WTC11 (cell line): ENCODE measurements around the gene NUP98.

ENCODE experiments used
- CBFB ChIP-seq: sonication (generic); formaldehyde crosslinking; IDR thresholded peaks from 2 replicates; pipeline ENCODE4 v1.8.1; 2022; ENCODE audit warnings: mild to moderate bottlenecking, low read depth, missing genetic modification reagents
- FOXP4 ChIP-seq: sonication (generic); formaldehyde crosslinking; IDR thresholded peaks from 2 replicates; pipeline ENCODE4 v1.8.0; 2022; ENCODE audit warnings: mild to moderate bottlenecking, missing genetic modification reagents
- NR2C2 ChIP-seq: sonication (generic); formaldehyde crosslinking; IDR thresholded peaks from 2 replicates; pipeline ENCODE4 v1.8.0; 2022; ENCODE audit warnings: mild to moderate bottlenecking, missing genetic modification reagents
- TP53 ChIP-seq: sonication (generic); formaldehyde crosslinking; IDR thresholded peaks from 2 replicates; pipeline ENCODE4 v1.8.1; 2023; ENCODE audit warnings: mild to moderate bottlenecking, missing genetic modification reagents
- TF ChIP-seq, protein P1 (sequence below): fragments of 200-600 bp; IDR thresholded peaks from 2 replicates; pipeline ENCODE4 v1.8.0; 2022; ENCODE audit warnings: antibody characterized with exemption
- TF ChIP-seq, protein P2 (sequence below): sonication (generic); formaldehyde crosslinking; IDR thresholded peaks from 2 replicates; pipeline ENCODE4 v1.8.0; 2022; ENCODE audit warnings: missing genetic modification reagents

- no peak for TF ChIP-seq TP53 (CRISPR knock-in tag)
- TF ChIP-seq CBFB = no peak
- TF ChIP-seq, protein P1, sequence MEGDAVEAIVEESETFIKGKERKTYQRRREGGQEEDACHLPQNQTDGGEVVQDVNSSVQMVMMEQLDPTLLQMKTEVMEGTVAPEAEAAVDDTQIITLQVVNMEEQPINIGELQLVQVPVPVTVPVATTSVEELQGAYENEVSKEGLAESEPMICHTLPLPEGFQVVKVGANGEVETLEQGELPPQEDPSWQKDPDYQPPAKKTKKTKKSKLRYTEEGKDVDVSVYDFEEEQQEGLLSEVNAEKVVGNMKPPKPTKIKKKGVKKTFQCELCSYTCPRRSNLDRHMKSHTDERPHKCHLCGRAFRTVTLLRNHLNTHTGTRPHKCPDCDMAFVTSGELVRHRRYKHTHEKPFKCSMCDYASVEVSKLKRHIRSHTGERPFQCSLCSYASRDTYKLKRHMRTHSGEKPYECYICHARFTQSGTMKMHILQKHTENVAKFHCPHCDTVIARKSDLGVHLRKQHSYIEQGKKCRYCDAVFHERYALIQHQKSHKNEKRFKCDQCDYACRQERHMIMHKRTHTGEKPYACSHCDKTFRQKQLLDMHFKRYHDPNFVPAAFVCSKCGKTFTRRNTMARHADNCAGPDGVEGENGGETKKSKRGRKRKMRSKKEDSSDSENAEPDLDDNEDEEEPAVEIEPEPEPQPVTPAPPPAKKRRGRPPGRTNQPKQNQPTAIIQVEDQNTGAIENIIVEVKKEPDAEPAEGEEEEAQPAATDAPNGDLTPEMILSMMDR = no peak
- TF ChIP-seq, protein P2, sequence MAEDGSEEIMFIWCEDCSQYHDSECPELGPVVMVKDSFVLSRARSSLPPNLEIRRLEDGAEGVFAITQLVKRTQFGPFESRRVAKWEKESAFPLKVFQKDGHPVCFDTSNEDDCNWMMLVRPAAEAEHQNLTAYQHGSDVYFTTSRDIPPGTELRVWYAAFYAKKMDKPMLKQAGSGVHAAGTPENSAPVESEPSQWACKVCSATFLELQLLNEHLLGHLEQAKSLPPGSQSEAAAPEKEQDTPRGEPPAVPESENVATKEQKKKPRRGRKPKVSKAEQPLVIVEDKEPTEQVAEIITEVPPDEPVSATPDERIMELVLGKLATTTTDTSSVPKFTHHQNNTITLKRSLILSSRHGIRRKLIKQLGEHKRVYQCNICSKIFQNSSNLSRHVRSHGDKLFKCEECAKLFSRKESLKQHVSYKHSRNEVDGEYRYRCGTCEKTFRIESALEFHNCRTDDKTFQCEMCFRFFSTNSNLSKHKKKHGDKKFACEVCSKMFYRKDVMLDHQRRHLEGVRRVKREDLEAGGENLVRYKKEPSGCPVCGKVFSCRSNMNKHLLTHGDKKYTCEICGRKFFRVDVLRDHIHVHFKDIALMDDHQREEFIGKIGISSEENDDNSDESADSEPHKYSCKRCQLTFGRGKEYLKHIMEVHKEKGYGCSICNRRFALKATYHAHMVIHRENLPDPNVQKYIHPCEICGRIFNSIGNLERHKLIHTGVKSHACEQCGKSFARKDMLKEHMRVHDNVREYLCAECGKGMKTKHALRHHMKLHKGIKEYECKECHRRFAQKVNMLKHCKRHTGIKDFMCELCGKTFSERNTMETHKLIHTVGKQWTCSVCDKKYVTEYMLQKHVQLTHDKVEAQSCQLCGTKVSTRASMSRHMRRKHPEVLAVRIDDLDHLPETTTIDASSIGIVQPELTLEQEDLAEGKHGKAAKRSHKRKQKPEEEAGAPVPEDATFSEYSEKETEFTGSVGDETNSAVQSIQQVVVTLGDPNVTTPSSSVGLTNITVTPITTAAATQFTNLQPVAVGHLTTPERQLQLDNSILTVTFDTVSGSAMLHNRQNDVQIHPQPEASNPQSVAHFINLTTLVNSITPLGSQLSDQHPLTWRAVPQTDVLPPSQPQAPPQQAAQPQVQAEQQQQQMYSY (CRISPR knock-in tag) = no peak
- TF ChIP-seq NR2C2 (CRISPR knock-in tag) = no peak
- TF ChIP-seq FOXP4 (CRISPR knock-in tag) = no peak
Measured at GRCh38 chr11:3810446-3810845, 13.1 kb upstream of the NUP98 start.
